ENCODE results near the gene FTCD. TPM values are rescaled to one million over a fixed set of nuclear protein-coding genes. Genes with fewer than 3 reads are reported as not detected.
A peak's percentile ranks its signal among the peaks of the same experiment; 100 is the strongest.
"Not testable (repeated sequence)": the region's sequence is repeated elsewhere in the genome, so short reads cannot be mapped to it uniquely, and the experiment has no call there.

The FTCD gene
- total RNA-seq, 1 donor from 2014 or later: not detected

GRCh38 chr21:46171585-46171984 lies 16.2 kb upstream of the FTCD start:
- no peak for DNase-seq (ENCODE audit: extremely low spot score in 2 of 2)
- intact Hi-C loops (cut with DNase I): no loop called here
- no peaks in the 10 kb centered on the region for H3K4me1 ChIP-seq

GRCh38 chr21:46170436-46171193 lies 15.2 kb upstream of the FTCD start:
- H3K36me3 ChIP-seq; H3K27me3 ChIP-seq; H3K27ac ChIP-seq; intact Hi-C loops (cut with DNase I); H3K4me1 ChIP-seq; DNase-seq (ENCODE audit: extremely low spot score in 2 of 2); H3K4me3 ChIP-seq; H3K9me3 ChIP-seq: not testable (repeated sequence)

More at GRCh38 chr21:46171585-46171984, 16.2 kb upstream of the FTCD start:
- H3K9me3 ChIP-seq: no peaks in the 10 kb centered on the region
- TF ChIP-seq POLR2AphosphoS5 (IDR thresholded peaks at IDR 0.05; ENCODE audit: insufficient read depth in 1 of 2, low read depth in 1 of 2): no peak
- no peak for TF ChIP-seq POLR2A (IDR thresholded peaks at IDR 0.05)
- H3K36me3 ChIP-seq: no peaks in the 10 kb centered on the region
- H3K27ac ChIP-seq: no peak overlapping the region
- H3K4me3 ChIP-seq: no peak overlapping the region
- no peaks in the 10 kb centered on the region for H3K27me3 ChIP-seq

- Histone ChIP-seq H3K4me3 (no peak overlapping the region), H3K27ac (no peak overlapping the region), H3K4me1 (no peaks in the 10 kb centered on the region), H3K36me3 (no peaks in the 10 kb centered on the region), H3K27me3 (no peaks in the 10 kb centered on the region), H3K9me3 (no peaks in the 10 kb centered on the region)
- TF ChIP-seq CTCF (IDR thresholded peaks at IDR 0.05) (no peak), POLR2AphosphoS5 (IDR thresholded peaks at IDR 0.05; ENCODE audit: insufficient read depth in 1 of 2, low read depth in 1 of 2) (no peak), POLR2A (IDR thresholded peaks at IDR 0.05) (no peak)
- DNase-seq (ENCODE audit: extremely low spot score in 2 of 2): no peak
- intact Hi-C loops (cut with DNase I): no loop called here
These were observed 13.4 kb upstream of the FTCD start for GRCh38 chr21:46168659-46169386.

GRCh38 chr21:46168238-46168637 lies 12.9 kb upstream of the FTCD start:
- Histone ChIP-seq H3K4me1 (no peaks in the 10 kb centered on the region), H3K4me3 (no peak overlapping the region), H3K27me3 (no peaks in the 10 kb centered on the region), H3K27ac (no peak overlapping the region), H3K36me3 (no peaks in the 10 kb centered on the region), H3K9me3 (no peaks in the 10 kb centered on the region)
- DNase-seq (ENCODE audit: extremely low spot score in 2 of 2): peak; percentile 61 to 64
- TF ChIP-seq POLR2A (IDR thresholded peaks at IDR 0.05) (no peak), CTCF (IDR thresholded peaks at IDR 0.05) (no peak), POLR2AphosphoS5 (IDR thresholded peaks at IDR 0.05; ENCODE audit: insufficient read depth in 1 of 2, low read depth in 1 of 2) (no peak)
- intact Hi-C loops (cut with DNase I): no loop called here

GRCh38 chr21:46165098-46165497 lies 9.7 kb upstream of the FTCD start:
- H3K36me3 ChIP-seq: peaks cover 0 to 4% of the 10 kb centered on the region in 2 donors
- no peaks in the 10 kb centered on the region for H3K4me1 ChIP-seq
- intact Hi-C loops (cut with DNase I): no loop called here
- H3K9me3 ChIP-seq: no peaks in the 10 kb centered on the region
- no peak overlapping the region for H3K4me3 ChIP-seq
- no peak overlapping the region for H3K27ac ChIP-seq
- H3K27me3 ChIP-seq: no peaks in the 10 kb centered on the region
- TF ChIP-seq CTCF (IDR thresholded peaks at IDR 0.05): no peak
- TF ChIP-seq POLR2AphosphoS5 (IDR thresholded peaks at IDR 0.05; ENCODE audit: insufficient read depth in 1 of 2, low read depth in 1 of 2): no peak
- TF ChIP-seq POLR2A (IDR thresholded peaks at IDR 0.05): no peak
- DNase-seq (ENCODE audit: extremely low spot score in 2 of 2): no peak

GRCh38 chr21:46163380-46163779 lies 8.0 kb upstream of the FTCD start:
- Histone ChIP-seq H3K27me3 (no peaks in the 10 kb centered on the region), H3K4me3 (no peak overlapping the region), H3K36me3 (peaks cover 0 to 4% of the 10 kb centered on the region in 2 donors), H3K4me1 (no peaks in the 10 kb centered on the region), H3K27ac (no peak overlapping the region), H3K9me3 (no peaks in the 10 kb centered on the region)
- TF ChIP-seq CTCF (IDR thresholded peaks at IDR 0.05): no peak
- no peak for TF ChIP-seq POLR2A (IDR thresholded peaks at IDR 0.05)
- no peak for TF ChIP-seq POLR2AphosphoS5 (IDR thresholded peaks at IDR 0.05; ENCODE audit: insufficient read depth in 1 of 2, low read depth in 1 of 2)
- DNase-seq (ENCODE audit: extremely low spot score in 2 of 2): no peak
- intact Hi-C loops (cut with DNase I): no loop called here

All from vagina (tissue), 2 donors.